Muscle layer of duodenum (tissue), 2 donors: Measurements from ENCODE around the gene AQR.
"Not testable (repeated sequence)": the region's sequence is repeated elsewhere in the genome, so short reads cannot be mapped to it uniquely, and the experiment has no call there.

Experiments
- H3K27ac ChIP-seq: one replicate; pipeline ENCODE4 v1.7.0; 2013; ENCODE audit warnings: mild to moderate bottlenecking, low read length
- H3K27me3 ChIP-seq: one replicate; pipeline ENCODE4 v1.7.0; 2013; ENCODE audit warnings: low read depth, mild to moderate bottlenecking, control low read depth, low read length
- H3K36me3 ChIP-seq, 2 donors: one replicate each; pipeline ENCODE4 v1.7.0; 2013; ENCODE audit warnings: low read length in 2 of 2, control low read depth in 1 of 2, mild to moderate bottlenecking in 1 of 2; ENCODE audit not compliant: insufficient read depth in 2 of 2, control insufficient read depth in 1 of 2
- H3K4me1 ChIP-seq, 2 donors: one replicate each; pipeline ENCODE4 v1.7.0; 2013; ENCODE audit warnings: low read length in 2 of 2, mild to moderate bottlenecking in 2 of 2, control low read depth in 1 of 2, moderate library complexity in 1 of 2; ENCODE audit not compliant: insufficient read depth in 2 of 2, control insufficient read depth in 1 of 2
- H3K4me3 ChIP-seq, 2 donors: one replicate each; pipeline ENCODE4 v1.7.0; 2013; ENCODE audit warnings: low read length in 2 of 2, low read depth in 1 of 2, mild to moderate bottlenecking in 1 of 2
- H3K9me3 ChIP-seq, 2 donors: one replicate each; pipeline ENCODE4 v1.7.0; 2013; ENCODE audit warnings: low read length in 2 of 2, control low read depth in 1 of 2, mild to moderate bottlenecking in 1 of 2; ENCODE audit not compliant: control insufficient read depth in 1 of 2
- donor health status: healthy.

AQR gene

GRCh38 chr15:34812868-34813365 lies 156.6 kb downstream of the AQR start:
- H3K4me3 ChIP-seq, H3K27ac ChIP-seq, H3K36me3 ChIP-seq, H3K4me1 ChIP-seq, H3K27me3 ChIP-seq, H3K9me3 ChIP-seq: not testable (repeated sequence)

GRCh38 chr15:34812369-34812768 lies 157.2 kb downstream of the AQR start:
- Histone ChIP-seq H3K4me1 (no peaks in the 10 kb centered on the region), H3K4me3 (no peak overlapping the region), H3K9me3 (no peaks in the 10 kb centered on the region), H3K36me3 (no peaks in the 10 kb centered on the region), H3K27me3 (no peaks in the 10 kb centered on the region), H3K27ac (no peak overlapping the region)

- H3K36me3 ChIP-seq = no peaks in the 10 kb centered on the region
- no peaks in the 10 kb centered on the region for H3K4me1 ChIP-seq
- no peak overlapping the region for H3K27ac ChIP-seq
- H3K4me3 ChIP-seq = no peak overlapping the region
- H3K9me3 ChIP-seq = no peaks in the 10 kb centered on the region
- H3K27me3 ChIP-seq = no peaks in the 10 kb centered on the region
Measured at GRCh38 chr15:34810443-34811129, 159.0 kb downstream of the AQR start.

- Histone ChIP-seq H3K27me3 (no peaks in the 10 kb centered on the region), H3K36me3 (no peaks in the 10 kb centered on the region), H3K9me3 (no peaks in the 10 kb centered on the region), H3K27ac (no peak overlapping the region), H3K4me1 (no peaks in the 10 kb centered on the region), H3K4me3 (no peak overlapping the region)
Measured at GRCh38 chr15:34809186-34809585, 160.4 kb downstream of the AQR start.

- no peaks in the 10 kb centered on the region for H3K4me1 ChIP-seq
- H3K9me3 ChIP-seq = no peaks in the 10 kb centered on the region
- H3K27me3 ChIP-seq = no peaks in the 10 kb centered on the region
- no peak overlapping the region for H3K4me3 ChIP-seq
- H3K27ac ChIP-seq = no peak overlapping the region
- H3K36me3 ChIP-seq = no peaks in the 10 kb centered on the region
Measured at GRCh38 chr15:34808016-34808415, 161.5 kb downstream of the AQR start.

GRCh38 chr15:34807241-34807640 lies 162.3 kb downstream of the AQR start:
- H3K4me1 ChIP-seq, H3K36me3 ChIP-seq, H3K27me3 ChIP-seq, H3K4me3 ChIP-seq, H3K27ac ChIP-seq, H3K9me3 ChIP-seq: not testable (repeated sequence)

- Histone ChIP-seq H3K27ac (no peak overlapping the region), H3K27me3 (no peaks in the 10 kb centered on the region), H3K9me3 (no peaks in the 10 kb centered on the region), H3K36me3 (no peaks in the 10 kb centered on the region), H3K4me3 (no peak overlapping the region), H3K4me1 (no peaks in the 10 kb centered on the region)
Measured at GRCh38 chr15:34804776-34805175, 164.8 kb downstream of the AQR start.

GRCh38 chr15:34804113-34804512 lies 165.4 kb downstream of the AQR start:
- no peak overlapping the region for H3K4me3 ChIP-seq
- no peak overlapping the region for H3K27ac ChIP-seq
- no peaks in the 10 kb centered on the region for H3K36me3 ChIP-seq
- no peaks in the 10 kb centered on the region for H3K27me3 ChIP-seq
- no peaks in the 10 kb centered on the region for H3K9me3 ChIP-seq
- no peaks in the 10 kb centered on the region for H3K4me1 ChIP-seq

- H3K27ac ChIP-seq = no peak overlapping the region
- H3K4me1 ChIP-seq = no peaks in the 10 kb centered on the region
- H3K9me3 ChIP-seq = no peaks in the 10 kb centered on the region
- no peak overlapping the region for H3K4me3 ChIP-seq
- no peaks in the 10 kb centered on the region for H3K36me3 ChIP-seq
- no peaks in the 10 kb centered on the region for H3K27me3 ChIP-seq
Measured at GRCh38 chr15:34802803-34803750, 166.5 kb downstream of the AQR start.

GRCh38 chr15:34802371-34802770 lies 167.2 kb downstream of the AQR start:
- H3K27me3 ChIP-seq = no peaks in the 10 kb centered on the region
- no peak overlapping the region for H3K27ac ChIP-seq
- H3K9me3 ChIP-seq = no peaks in the 10 kb centered on the region
- no peaks in the 10 kb centered on the region for H3K36me3 ChIP-seq
- no peaks in the 10 kb centered on the region for H3K4me1 ChIP-seq
- H3K4me3 ChIP-seq = no peak overlapping the region
